ENCODE data around the gene SPDYC. TPM values are rescaled to one million over a fixed set of nuclear protein-coding genes. Genes with fewer than 3 reads are reported as not detected.

SPDYC gene
- polyA plus RNA-seq, 3 donors = 0.64 TPM; not detected in 2

- DNase-seq = no peak
- Mint-ChIP-seq H3K4me1 (peaks cover 3% of the 10 kb centered on the region), H3K9me3 (no peaks in the 10 kb centered on the region)
These were observed 6.3 kb upstream of the SPDYC start for GRCh38 chr11:65163684-65164083.

GRCh38 chr11:65165410-65166317 is 4.4 kb upstream of the SPDYC start:
- intact Hi-C loops (cut with micrococcal nuclease) = no loop called here
- H4K20me1 ChIP-seq (ENCODE audit: insufficient read depth, low read length) = no peaks in the 10 kb centered on the region
- Mint-ChIP-seq H3K36me3 (no peaks in the 10 kb centered on the region), H3K27me3 (ENCODE audit: low read depth in 3 of 3) (peaks cover 1 to 5% (median 2%) of the 10 kb centered on the region in 3 donors), H3K27ac (no peak overlapping the region), H3K4me3 (no peak overlapping the region), H3K9me3 (no peaks in the 10 kb centered on the region), H3K4me1 (peaks cover 11% of the 10 kb centered on the region)
- H3K36me3 ChIP-seq (replicated peaks in 1 of 2; ENCODE audit: control insufficient read depth in 1 of 2, insufficient read depth in 2 of 2, low read length in 2 of 2) = no peaks in the 10 kb centered on the region
- H3K9me3 ChIP-seq (replicated peaks in 1 of 2; ENCODE audit: control insufficient read depth in 1 of 2, insufficient read depth in 1 of 2, low read length in 2 of 2) = no peaks in the 10 kb centered on the region
- no peak overlapping the region for H3K4me2 ChIP-seq (replicated peaks; ENCODE audit: extremely low read depth, low read length, poor library complexity, severe bottlenecking)
- DNase-seq = no peak
- 84% methylated on average over 17 of the region's 31 CpGs for WGBS (ENCODE audit: insufficient coverage)
- no peak overlapping the region for H3K27ac ChIP-seq (ENCODE audit: low read depth in 1 of 2, low read length in 2 of 2)
- no peaks in the 10 kb centered on the region for H3K27me3 ChIP-seq (ENCODE audit: control insufficient read depth in 2 of 2, insufficient read depth in 2 of 2, low read length in 2 of 2)
- no peaks in the 10 kb centered on the region for H3K79me2 ChIP-seq (ENCODE audit: insufficient read depth, low read length)
- TF ChIP-seq CTCF (IDR thresholded peaks at IDR 0.05) = no peak
- H3K4me3 ChIP-seq (replicated peaks in 1 of 3; ENCODE audit: low read depth in 2 of 3, low read length in 3 of 3) = no peak overlapping the region
- peaks cover 5 to 6% of the 10 kb centered on the region in 2 donors for H3K4me1 ChIP-seq (ENCODE audit: control insufficient read depth in 1 of 2, insufficient read depth in 2 of 2, low read length in 2 of 2)
- H3K9ac ChIP-seq (ENCODE audit: insufficient read depth, low read length, poor library complexity, severe bottlenecking) = no peak overlapping the region
- H2AFZ ChIP-seq (ENCODE audit: insufficient read depth, low read depth, low read length, poor library complexity, severe bottlenecking) = no peak overlapping the region

More at GRCh38 chr11:65163684-65164083, 6.3 kb upstream of the SPDYC start:
- Mint-ChIP-seq H3K27ac (no peak overlapping the region), H3K4me3 (no peak overlapping the region), H3K36me3 (no peaks in the 10 kb centered on the region), H3K27me3 (ENCODE audit: low read depth in 3 of 3) (peaks cover 1 to 3% (median 2%) of the 10 kb centered on the region in 3 donors)
- H3K9me3 ChIP-seq (replicated peaks in 1 of 2; ENCODE audit: control insufficient read depth in 1 of 2, insufficient read depth in 1 of 2, low read length in 2 of 2) = no peaks in the 10 kb centered on the region
- H3K27me3 ChIP-seq (ENCODE audit: control insufficient read depth in 2 of 2, insufficient read depth in 2 of 2, low read length in 2 of 2) = no peaks in the 10 kb centered on the region
- H3K27ac ChIP-seq (ENCODE audit: low read depth in 1 of 2, low read length in 2 of 2) = no peak overlapping the region
- H3K79me2 ChIP-seq (ENCODE audit: insufficient read depth, low read length) = no peaks in the 10 kb centered on the region
- intact Hi-C loops (cut with micrococcal nuclease) = no loop called here
- no peak for TF ChIP-seq CTCF (IDR thresholded peaks at IDR 0.05)
- H3K36me3 ChIP-seq (replicated peaks in 1 of 2; ENCODE audit: control insufficient read depth in 1 of 2, insufficient read depth in 2 of 2, low read length in 2 of 2) = no peaks in the 10 kb centered on the region
- no peaks in the 10 kb centered on the region for H4K20me1 ChIP-seq (ENCODE audit: insufficient read depth, low read length)
- H3K9ac ChIP-seq (ENCODE audit: insufficient read depth, low read length, poor library complexity, severe bottlenecking) = no peak overlapping the region
- no peaks in the 10 kb centered on the region for H3K4me1 ChIP-seq (ENCODE audit: control insufficient read depth in 1 of 2, insufficient read depth in 2 of 2, low read length in 2 of 2)
- no peak overlapping the region for H3K4me2 ChIP-seq (replicated peaks; ENCODE audit: extremely low read depth, low read length, poor library complexity, severe bottlenecking)
- WGBS (ENCODE audit: insufficient coverage) = no CpG with 5 or more reads among the region's 2 CpGs
- H2AFZ ChIP-seq (ENCODE audit: insufficient read depth, low read depth, low read length, poor library complexity, severe bottlenecking) = no peak overlapping the region
- H3K4me3 ChIP-seq (replicated peaks in 1 of 3; ENCODE audit: low read depth in 2 of 3, low read length in 3 of 3) = no peak overlapping the region
